Activated gamma-delta T cell treated with anti-CD3 and anti-CD28 coated beads, Interleukin-2, amount 50 U/mL, for 16 hours (primary cell): ENCODE data around the gene HOMEZ.

Experiments
- DNase-seq: peaks from one replicate; pipeline ENCODE4 v3.0.0-alpha.2; 2020; ENCODE audit warnings: low read depth

Gene HOMEZ

GRCh38 chr14:23307687-23308644, 22.0 kb upstream of the HOMEZ start:
- no peak for DNase-seq

DNA sequence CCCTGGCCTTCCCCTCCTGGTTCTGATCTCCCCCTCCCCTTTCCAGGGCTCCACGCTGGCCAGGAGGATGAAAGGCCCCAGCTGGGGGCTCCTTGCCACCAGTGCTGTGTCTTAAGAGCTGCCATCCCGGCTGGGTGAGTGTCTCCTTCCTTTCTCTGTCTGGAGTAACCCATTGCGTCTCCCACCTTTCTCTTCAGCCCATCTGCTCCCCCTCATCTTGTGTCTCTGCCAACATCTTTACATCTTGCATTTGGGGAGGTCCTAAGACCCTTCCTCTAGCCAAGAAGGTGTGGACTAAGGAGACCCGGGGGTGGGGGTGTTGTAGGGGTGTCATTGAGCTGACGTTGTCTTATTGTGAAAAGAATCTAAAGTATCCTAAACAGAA, 21.2 kb upstream of the HOMEZ start:
- no peak for DNase-seq

GRCh38 chr14:23306412-23307145, 20.6 kb upstream of the HOMEZ start, which contains the start of gene BCL2L2:
BCL2L2 (plus strand) TSS chr14:23306833; CDS start chr14:23307768, 935 bp downstream.
- no peak for DNase-seq

GRCh38 chr14:23302290-23303225, 16.6 kb upstream of the HOMEZ start, which contains the start of gene PPP1R3E:
PPP1R3E (minus strand) TSS chr14:23302859; CDS start chr14:23302576, 283 bp downstream.
- DNase-seq, result peak; percentile 77

DNA sequence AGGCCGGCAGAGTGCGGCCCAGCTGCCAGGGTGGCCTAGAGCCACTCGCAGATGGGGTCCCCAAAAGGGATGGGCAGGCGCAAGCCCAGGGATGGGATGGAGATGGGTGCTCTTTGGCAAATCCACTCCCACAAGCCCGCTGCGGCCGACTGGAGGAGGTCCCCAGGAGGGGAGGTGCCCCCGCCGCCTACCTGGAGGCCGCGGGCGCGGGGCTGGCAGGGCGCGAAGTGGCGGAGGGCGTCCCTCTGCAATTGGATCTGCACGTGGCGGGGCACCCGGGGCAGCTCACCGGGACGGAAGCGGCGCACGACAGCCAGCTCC, 16.0 kb upstream of the HOMEZ start:
- DNase-seq, result no peak

- peak; percentile 93 for DNase-seq
Measured at GRCh38 chr14:23301288-23301968, 15.5 kb upstream of the HOMEZ start.

- DNase-seq, result no peak
Measured at GRCh38 chr14:23300687-23301223, 14.8 kb upstream of the HOMEZ start.

GRCh38 chr14:23299986-23300686, 14.2 kb upstream of the HOMEZ start:
- no peak for DNase-seq

- DNase-seq, result no peak
Measured at GRCh38 chr14:23299211-23299957, 13.5 kb upstream of the HOMEZ start.

GRCh38 chr14:23297611-23298277, 11.8 kb upstream of the HOMEZ start:
- no peak for DNase-seq

- DNase-seq, result no peak
Measured at GRCh38 chr14:23297096-23297495, 11.2 kb upstream of the HOMEZ start.

DNA sequence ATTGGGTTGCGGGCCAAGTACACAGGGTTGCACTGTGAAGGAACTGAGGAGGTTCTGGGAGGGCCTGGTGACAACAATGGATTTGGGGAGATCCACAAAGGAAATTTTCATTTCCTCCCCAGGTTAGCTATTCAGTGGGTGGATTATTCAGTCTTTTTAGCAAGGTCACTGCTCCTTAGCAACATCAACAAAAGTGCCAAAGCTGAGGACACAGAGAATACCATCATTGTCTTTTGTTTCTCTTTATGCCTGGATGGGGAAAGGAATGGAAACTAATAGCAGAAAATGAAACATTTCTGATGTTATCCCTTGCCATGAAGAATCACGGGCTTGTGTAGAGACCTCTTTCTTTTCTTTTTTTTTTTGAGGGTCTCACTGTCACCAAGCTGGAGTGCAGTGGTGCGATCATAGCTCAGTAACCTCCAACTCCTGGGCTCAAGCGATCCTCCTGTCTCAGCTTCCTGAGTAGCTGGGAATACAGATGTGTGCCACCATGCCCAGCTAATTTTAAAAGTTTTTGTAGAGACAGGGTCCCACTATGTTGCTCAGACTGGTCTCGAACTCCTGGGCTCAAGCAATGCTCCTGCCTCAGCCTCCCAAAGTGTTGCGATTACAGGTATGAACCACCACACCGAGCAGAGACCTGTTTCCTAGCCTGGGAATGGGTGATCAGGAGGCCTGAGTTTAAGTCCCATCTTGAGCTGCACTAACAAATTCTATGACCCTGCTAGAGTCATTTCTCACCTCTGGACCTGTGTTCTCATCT, 10.3 kb upstream of the HOMEZ start:
- DNase-seq, result no peak

DNA sequence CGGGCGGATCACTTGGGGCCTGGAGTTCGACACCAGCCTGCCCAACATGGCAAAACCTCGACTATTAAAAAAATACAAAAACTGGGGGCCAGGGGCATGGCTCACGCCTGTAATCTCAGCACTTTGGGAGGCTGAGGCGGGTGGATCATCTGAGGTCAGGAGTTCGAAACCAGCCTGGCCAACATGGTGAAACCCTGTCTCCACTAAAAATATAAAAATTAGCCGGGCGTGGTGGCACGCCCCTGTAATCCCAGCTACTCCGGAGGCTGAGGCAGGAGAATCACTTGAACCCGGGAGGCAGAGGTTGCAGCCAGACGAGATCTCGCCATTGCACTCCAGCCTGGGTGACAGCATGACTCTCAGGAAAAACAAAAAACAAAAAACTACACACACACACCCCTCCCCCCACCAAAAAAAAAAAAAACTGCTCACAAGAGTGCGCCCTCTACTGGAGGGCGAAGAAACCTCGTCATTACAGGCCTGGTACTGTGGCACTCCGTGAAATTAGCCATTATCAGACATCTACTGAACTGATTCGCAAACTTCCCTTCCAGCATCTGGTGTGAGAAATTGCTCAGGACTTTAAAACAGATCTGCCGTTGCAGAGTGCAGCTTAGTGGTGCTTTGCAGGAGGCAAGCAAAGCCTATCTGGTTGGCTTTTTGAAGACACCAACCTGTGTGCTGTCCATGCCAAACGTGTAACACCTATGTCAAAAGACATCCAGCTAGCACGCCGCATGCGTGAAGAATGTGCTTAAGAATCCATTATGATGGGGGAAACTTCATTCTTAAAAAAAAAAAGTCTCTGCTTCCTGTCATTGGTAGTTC, 9.0 kb upstream of the HOMEZ start:
- peak; percentile 40 for DNase-seq

DNA sequence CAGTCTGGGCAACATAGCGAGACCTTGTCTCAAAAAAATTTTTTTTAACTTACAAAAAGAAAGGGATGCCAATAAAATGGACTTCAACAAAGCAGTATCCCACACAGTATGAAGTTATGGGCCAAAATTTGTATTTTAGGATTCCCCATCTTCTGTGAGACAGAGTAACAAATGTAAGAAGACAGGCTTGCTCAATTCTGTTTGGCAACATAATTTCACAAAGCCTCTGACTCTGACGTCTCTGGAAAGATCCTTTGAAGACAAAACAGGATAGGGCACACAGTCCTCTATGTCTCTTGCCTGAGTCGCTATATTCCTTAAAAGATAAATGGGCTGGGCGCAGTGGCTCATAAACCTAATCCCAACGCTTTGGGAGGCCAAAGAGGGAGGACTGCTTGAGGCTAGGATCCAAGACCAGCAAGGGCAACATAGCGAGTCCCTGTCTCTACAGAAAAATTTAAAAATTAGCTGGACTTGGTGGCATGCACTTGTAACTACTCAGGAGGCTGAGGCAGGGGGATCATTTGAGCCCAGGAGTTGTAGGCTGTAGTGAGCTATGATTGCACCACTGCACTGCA, 1.1 kb upstream of the HOMEZ start:
- DNase-seq, result no peak

GRCh38 chr14:23285530-23286019, 357 bp downstream of the HOMEZ start:
- no peak for DNase-seq

GRCh38 chr14:23284654-23285529, 1.0 kb downstream of the HOMEZ start:
- DNase-seq, result no peak
